HG03025 (cell line): ENCODE measurements around the gene EPYC.

ENCODE experiments used
- ATAC-seq: cut with Tn5 transposase; IDR thresholded peaks from one replicate; pipeline ENCODE4 v1.9.1; 2021; ENCODE audit warnings: mild to moderate bottlenecking, moderate library complexity; ENCODE audit not compliant: unreplicated experiment, low FRiP score

Gene EPYC

DNA sequence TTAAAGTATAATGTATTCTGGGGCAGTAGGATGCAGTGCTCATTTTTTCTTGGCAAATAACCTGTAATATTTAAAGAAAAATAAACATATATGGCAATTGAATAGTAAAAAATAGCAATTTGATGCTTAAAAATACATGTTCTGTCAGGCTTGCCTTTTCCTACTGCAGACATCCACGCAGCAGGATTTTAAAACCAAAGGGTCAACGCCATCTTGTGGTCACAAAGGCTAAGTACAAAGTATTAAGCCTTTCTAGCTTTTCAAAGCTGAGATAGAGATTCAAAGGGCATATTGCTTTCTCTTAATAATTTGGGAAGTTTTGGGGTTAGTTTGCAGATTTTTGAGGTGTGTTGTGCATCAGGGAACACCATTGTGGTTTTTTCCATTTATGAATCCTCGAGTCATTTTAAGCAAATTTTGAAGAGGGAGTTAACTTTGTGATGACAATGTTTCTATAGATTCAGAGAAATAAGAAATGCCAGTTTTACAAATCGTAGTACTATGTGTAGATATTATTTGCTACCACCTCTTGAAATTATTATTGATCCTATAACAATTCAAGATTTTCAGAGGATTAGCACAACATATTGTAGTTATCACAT lies 45.1 kb downstream of the EPYC start:
- ATAC-seq = peak; percentile 60

DNA sequence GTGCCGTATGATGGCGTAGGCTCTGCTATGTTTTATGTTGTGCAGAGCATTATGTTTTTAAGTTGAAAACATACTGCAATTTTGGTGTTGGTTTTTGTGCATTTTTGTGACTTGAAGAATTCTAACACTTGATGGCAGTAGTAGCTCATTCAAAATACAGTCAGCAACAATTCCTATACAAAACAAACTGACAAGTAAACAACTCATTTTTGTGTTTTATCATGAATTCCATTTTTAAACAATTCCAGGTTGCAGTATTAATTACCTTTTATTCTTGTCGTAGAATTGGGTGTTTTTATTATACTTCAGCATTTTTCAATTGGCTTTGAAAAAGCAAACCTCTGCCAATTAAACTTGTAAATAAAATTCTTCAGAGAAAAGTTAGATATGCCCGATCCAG lies 45.7 kb downstream of the EPYC start:
- ATAC-seq = no peak

DNA sequence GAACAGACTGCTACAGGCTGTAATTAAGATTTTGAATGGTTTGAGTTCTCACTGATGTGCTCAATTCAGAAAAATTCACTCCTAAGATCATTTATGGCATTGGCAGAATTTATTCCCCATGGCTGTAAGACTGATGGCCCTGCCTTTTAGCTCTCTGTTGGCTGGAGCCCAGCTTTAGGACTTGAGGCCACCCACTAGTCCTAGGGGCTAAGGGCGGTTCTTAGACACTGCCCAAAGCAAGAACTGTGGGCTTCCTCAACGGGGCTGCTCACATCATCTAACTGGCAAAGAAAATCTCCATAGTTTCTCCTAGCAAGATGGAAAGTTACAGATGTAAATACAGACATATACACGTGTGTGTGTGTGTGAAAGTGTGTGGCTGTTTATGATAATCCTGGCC lies 46.4 kb downstream of the EPYC start:
- ATAC-seq = no peak

DNA sequence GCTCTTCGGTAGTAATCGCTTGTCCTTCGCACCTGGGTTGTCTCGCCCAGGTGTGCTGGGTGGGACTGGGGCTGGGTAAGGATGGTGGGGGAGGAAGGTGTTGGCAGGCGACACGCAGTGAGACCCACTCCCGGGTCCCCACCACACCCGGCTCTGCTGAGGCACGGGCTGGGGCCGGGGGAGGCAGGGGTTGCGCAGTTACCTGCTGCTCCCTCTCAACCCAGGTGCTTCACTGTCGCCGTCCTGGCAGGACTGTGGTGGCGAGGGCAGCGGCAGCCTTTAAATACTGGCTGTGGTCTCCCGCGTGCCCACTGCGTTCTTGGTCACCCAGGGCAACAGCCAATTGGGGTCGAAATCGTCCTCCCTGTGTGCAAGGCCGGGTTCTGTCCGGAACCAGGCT lies 49.9 kb downstream of the EPYC start, which contains the start of gene CCER1:
TSS of gene CCER1 (minus strand) at position 256 of the 400 bp plus-strand sequence. CDS start 434 bp downstream, outside the sequence.
- ATAC-seq = no peak

DNA sequence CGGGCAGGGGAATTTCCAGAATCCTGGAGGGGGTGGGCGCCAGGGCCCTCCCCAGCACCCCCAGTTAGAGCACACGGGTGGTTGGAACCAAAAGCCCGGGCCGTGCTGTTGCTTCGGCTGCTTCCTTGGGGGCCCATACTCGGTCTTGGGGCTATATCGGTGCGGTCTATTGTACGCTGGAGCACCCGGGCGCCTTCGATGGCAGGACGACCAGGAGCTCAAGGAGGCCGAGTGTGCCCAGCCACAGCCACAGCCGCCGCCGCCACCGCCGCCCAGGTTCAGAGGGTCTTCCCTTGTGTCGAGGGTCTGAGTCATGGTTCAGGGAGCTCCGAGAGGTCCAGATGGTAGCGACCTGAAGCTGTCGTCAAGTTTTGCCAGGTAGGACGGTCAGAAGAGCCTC lies 50.3 kb downstream of the EPYC start:
- ATAC-seq = no peak

DNA sequence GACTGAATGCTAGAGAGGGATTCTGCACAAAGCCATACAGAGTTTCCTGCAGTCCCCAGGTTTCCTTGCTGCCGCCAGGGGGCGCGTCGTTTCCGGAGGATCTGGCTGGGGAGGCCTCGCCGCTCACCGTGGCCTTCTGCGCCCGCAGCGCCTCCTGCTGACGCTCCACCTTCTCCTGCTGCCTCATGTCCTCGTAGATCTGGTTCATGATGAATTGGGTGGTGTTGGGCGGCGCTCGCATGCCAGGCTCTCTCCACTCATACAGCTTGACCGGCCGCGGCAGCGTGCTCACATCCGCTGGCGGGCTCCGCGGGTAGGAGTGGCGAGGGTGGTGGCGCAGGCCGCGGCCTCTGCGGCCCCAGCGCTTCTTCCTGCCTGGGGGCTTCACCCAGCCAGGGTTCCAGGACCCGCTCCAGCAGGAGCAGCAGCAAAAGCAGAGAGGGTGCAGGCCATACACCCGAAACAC lies 50.8 kb downstream of the EPYC start:
- no peak for ATAC-seq

DNA sequence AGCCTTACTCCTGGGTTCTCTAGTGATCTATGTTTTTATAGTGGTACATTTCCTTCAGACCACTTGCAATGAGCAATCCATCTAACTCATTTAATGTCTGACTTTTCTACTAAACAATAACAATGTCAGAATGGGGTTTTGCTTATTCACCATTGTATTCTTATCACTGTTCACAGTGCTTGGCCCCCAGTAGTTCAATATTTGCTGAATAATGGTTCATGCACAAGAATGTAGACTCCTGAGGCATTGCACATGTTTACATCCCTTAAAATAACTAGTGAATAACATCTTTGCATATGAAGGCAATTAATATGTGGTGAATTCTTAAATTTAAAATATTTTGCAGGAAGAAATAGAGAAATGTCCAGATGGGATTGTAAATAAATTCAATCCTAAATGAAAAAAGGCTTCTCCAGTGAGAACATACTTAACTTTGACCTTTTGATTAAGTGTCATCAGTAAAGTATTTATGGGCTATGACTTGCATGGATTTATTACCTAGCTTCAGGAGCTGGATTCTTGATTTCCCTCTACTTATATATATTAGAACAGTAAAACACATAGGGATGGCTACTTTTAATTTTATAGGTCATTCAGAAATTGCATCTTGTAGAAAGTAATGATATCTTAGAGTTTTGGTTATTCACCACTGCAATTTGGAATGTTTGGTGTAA lies 53.2 kb downstream of the EPYC start:
- ATAC-seq = no peak

DNA sequence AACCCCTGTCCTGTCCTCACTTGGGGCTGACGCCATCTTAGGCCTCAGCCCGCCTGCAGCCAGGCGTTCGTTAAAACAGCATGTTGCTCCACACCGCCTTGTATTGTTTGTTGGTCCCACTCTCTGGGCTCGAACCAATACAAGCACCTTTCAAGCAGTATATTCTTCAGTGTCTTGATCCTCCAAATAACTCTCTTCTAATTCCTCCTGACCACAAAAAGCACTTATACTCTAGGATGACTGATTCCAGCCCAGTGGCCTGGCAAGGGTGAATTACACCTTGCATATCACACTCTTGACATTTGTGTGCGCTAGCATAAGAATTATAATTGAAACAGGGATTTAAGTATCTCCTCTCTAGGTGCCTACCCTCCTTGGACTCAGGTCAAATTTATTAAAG lies 56.9 kb downstream of the EPYC start:
- ATAC-seq = no peak

DNA sequence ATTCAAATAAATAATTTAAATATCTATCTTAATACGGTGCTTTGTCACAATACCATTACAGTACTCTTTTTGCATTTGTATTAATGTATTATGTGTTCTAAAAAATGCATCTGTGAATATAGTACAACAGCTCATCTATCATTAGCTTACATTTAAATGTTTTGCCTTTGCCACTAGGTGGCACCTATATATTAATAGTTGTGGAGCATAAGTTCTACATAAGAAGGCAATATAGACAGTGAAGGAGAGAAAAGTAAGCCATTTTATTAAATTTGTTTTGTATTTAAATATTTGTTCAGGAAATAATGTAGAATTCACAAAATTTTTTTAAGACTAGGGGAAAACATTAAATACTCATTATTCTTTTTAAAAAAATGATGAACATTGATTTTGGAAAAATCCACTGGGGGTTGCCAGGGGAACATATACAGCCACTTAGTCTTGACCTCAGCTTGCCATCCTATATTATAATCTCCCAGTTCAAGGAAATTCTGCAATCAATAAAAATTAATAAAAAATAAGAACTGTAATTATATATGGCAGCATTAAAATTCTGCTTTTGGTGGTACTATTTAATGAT lies 59.6 kb downstream of the EPYC start:
- no peak for ATAC-seq

DNA sequence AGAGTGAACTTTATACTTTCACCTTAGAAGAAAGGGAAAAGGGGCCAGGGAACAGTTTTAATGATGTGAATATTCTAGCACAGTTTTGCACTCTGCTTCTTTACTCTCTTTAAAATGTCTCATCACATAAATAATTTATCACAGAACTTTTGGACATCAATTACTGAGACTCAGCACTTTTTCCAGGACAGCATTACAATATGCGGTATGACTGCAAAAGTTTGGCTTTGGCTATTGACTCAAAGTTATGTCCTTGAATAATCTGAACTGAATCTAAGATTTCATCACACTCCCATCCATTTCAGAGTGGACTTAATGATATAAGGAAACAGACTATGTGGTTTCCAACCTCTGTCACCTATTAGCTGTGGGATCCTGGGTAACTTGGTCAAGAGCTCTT lies 61.5 kb downstream of the EPYC start:
- no peak for ATAC-seq

DNA sequence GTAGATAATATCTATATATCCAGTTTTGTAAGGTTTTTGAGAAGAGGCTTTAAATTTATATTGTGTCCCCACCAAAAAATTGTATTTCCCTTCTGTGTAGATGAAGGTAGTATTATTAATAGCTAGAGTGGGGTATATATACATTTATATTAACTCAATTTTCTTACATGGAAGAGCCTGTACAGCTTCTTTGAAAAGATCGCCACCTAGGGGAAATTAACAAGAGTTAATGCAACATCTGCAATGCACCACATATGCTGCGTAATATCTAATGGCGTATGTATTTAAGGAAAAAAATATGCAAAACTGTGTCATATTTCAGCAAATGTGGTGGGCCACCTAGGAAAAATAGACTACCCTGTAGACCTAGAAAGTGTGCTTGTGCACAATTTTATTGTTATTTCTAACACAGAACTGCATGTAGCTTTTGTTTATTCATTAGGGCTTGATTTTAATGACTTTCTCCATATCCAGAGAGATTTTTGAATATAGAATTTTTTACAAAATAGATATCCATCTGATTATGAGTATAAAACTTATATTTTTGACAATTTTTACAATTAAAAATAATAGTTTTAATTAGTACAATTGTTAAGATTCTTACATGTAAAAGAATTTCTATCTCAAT lies 63.8 kb downstream of the EPYC start:
- peak; percentile 63 for ATAC-seq

DNA sequence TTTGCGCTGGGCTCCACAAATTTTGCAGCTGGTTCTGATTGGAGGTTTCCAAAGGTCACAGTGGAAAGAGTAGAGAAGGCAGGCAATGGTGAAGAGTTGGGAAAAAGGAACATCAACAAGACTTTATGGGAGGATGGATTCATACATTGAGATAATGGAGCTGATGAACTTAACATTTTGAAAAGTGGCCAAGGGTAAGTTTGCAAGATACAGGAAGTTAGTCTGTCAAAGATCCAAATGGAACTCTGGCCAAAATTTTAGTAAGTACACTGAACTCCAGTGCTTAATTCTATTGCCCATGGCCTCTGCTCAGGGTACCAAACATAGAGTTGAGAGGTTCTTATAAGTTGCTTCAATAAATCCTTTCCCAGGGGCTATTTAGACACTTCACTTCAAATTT lies 65.4 kb downstream of the EPYC start:
- ATAC-seq = no peak

DNA sequence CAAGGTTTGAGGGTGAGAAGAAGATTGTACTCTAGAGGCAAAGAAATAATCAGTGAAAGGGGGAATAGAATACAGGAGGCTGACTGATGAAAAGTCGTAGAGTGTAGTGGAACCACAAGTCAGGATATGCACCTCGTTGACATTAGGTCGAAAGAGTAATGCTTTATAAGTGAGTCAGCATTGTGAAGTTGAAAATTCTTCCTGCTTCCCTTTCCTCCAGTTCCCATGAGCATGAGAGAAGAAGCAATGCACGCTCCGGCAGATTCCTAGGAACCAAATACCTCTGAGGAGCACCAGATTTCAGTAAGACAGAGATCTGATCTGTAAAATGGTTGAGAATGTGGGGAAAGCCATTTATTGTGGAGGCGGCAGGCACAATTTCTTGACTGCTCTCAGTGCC lies 66.3 kb downstream of the EPYC start:
- no peak for ATAC-seq

DNA sequence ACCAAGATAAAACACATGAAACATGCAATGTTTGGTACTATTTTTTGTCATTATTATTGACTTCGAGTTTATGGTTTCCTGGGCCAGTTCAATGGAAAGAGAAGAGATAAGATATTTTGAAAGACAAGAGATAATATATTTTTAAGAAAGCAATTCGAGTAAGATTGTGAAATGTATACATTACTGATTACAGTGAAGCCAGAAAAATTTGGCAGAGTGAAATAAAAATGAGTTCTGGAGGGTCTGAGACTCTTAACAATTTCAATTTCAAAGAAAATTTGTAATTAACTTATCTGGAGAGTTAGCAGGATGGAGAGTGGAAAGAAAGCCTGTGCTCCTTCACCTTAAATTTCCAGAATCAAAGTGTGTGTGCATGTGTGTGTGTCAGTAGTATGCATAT lies 67.1 kb downstream of the EPYC start:
- no peak for ATAC-seq

DNA sequence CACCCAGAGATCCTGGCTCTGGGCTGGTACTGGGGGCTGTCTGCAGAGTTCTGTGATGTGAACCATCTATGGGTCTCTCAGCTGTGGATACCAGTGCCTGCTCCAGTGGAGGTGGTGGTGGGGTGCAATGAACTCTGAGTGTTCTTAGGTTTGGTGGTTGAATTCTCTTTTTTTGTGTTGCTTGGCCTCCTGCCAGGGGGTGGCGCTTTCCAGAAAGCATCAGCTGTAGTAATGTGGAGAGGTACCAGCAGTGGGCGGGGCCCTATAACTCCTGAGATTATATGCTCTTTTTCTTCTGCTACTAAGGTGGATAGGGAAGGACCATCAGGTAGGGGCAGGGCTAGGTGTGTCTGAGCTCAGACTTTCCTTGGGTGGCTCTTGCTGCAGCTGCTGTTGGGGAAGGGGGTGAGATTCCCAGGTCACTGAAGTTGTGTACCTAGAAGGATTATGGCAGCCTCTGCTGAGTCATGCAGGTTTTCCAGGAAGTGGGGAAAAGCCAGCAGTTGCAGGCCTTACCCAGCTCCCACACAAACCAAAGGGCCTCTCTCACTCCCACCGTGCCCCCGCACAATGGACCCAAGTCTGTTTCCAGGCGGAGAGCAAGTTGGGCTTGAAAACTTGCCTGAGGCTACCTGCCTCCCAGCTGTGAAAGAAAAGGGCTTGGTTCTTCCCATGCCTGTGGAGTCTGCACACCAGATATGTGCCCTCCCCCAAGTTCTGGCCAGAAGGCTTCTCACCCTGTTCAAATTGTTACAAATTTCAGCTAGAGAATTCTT lies 68.4 kb downstream of the EPYC start:
- ATAC-seq = no peak

DNA sequence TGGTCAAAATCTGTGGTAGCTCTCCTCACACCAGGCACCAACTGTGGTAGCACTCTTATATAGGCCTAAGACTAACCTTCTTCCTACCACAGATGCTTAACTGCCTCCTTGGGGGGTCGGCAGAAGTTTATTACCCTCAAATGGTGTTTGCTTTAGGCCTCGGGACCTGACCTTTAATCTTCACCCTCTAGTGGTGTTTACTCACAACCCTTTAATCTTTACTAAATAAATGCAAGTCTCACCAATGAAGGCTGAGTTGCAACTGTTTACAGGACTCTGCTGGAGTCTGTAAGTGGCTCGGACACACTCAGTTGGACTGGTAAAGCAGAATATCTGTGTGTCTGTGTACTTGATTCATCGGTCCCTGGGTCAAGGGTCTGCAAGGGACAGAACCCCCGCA lies 79.2 kb downstream of the EPYC start:
- ATAC-seq = no peak

DNA sequence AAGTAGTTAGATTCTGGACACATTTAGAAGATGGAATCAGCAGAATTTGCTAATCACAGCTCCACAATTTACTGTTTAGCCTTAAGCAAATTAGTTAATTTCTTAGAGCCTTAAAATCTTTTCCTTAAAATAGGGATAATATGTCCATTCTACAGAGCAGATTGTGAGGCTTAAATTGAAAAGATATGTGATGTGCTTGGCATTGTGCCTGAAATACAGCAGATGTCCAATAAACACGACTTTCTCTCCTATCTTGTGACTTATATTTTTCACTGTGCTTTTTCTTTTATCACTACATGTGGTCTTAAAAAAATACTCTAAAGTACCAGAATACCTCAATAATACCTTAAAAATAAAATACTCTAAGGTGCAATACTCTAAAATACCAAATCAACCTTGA lies 80.4 kb downstream of the EPYC start:
- no peak for ATAC-seq

DNA sequence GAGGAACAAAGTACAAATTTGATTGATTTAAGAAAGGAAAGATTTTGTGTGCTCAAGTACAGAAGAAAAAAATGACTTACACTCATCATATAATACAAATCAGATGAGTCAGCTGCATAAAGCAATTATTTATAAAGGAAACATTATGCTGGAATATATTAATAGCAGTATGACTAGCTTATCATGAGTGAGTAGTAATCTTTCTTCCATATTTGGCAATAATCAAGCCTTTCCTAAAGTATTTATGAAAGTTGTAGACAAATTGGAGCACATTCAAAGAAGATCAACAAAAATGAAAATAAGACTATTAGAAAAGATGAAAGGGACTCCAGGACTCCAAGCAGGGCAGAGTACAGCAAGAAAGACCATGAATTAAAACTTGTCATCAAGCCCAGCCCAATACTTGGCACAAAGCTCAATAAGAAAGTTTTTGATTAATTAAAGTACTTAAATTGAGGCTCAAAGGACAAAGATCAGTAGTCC lies 82.6 kb downstream of the EPYC start:
- ATAC-seq = no peak

DNA sequence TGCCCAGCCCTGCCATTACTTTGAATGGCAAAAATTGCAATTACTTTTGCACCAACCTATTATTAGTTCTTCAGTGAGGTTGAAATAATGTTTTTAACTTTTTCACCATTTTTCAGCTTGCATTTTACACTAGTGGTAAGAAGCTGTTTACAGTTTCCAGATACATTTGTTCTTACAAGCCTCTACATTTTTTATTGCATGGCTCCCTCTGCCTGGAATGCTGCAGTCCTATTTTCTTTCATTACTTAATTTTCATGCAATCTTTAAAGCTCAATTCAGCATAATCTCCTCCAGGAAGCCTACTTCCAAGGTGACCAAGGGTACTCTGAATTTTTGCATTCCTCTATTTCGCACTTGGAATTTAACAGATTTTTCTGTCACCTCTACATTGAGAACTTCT lies 83.2 kb downstream of the EPYC start:
- ATAC-seq = no peak

DNA sequence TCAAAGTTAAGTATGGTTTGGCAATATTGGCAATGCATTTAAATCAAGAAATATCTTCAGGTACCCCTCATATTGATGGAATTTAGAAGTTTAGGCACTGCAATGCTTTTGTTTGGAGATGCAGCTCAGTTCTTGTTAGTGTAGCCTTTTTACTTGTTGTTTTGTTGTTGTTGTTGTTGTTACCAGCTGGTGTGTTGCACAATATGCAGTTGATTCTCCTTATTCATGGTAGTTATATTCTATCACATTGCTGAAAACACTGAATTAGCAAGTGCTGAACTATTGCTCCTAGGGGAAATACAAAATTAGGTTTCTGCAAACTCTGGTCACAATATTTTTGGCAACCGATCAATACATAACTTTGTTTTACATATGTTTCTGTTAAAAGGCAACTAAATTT lies 84.5 kb downstream of the EPYC start:
- ATAC-seq = no peak

DNA sequence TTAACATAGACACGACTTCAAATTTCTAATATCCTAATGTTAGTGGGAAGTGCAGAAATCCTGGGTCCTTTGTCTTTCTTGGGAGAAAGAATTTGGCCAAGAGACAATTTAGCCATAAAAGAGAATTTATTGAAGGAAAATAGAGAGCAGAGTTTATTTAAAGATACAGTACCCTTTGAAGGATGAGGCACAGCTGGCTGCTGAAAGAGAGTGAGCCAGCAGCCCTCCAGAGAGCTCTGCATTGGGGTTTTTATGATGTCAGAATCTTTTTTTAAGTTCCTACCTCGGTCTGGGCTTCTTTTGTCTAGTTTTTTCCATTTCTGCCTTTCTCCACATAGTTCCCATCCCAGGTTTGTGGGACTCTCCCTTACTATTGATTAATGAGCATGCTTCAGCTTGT lies 87.3 kb downstream of the EPYC start:
- ATAC-seq = no peak
